Epithelial cell of prostate (primary cell): Measurements from ENCODE around the gene ZKSCAN3.
"Not testable (repeated sequence)": the region's sequence is repeated elsewhere in the genome, so short reads cannot be mapped to it uniquely, and the experiment has no call there.

Source experiments
- DNase-seq: peaks from one replicate; pipeline ENCODE4 v3.0.0-alpha.2; 2011; ENCODE audit warnings: low read depth, low spot score
- H3K27ac ChIP-seq: fragments of 450-650 bp; 2 replicates; pipeline ENCODE4 v1.5.1; 2017; ENCODE audit warnings: mild to moderate bottlenecking

ZKSCAN3 gene

DNA sequence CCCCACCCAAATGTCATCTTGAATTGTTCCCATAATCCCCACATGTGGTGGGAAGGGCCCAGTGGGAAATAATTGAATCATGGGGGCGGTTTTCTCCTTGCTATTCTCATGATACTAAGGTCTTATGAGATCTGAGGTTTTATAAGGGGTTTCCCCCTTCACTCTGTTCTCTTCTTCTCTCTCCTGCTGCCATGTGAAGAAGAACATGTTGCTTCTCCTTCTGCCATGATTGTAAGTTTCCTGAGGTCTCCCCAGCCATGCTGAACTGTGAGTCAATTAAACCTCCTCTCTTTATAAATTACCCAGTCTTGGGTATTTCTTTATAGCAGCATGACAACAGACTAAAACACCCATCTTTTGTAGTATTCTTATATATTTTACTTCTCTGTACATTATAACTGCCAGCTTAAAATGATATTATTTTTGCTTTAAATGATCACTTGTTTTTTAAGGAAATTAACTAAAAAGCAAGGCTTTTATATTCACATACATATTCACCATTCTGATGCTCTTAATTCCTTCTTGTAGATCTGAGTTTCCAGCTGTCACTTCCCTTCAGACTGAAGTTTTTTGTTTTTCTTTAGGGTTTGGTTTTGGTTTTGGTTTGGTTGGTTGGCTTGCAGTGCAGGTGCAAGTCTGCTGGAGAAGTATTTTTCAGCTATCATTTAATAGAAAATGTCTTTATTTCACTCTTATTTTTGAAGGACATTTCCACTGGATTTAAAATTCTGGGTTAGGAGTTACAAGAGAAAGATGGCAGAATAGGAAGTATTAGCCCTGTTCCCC lies 9.2 kb upstream of the ZKSCAN3 start:
- H3K27ac ChIP-seq, result no peak overlapping the region
- no peak for DNase-seq

DNA sequence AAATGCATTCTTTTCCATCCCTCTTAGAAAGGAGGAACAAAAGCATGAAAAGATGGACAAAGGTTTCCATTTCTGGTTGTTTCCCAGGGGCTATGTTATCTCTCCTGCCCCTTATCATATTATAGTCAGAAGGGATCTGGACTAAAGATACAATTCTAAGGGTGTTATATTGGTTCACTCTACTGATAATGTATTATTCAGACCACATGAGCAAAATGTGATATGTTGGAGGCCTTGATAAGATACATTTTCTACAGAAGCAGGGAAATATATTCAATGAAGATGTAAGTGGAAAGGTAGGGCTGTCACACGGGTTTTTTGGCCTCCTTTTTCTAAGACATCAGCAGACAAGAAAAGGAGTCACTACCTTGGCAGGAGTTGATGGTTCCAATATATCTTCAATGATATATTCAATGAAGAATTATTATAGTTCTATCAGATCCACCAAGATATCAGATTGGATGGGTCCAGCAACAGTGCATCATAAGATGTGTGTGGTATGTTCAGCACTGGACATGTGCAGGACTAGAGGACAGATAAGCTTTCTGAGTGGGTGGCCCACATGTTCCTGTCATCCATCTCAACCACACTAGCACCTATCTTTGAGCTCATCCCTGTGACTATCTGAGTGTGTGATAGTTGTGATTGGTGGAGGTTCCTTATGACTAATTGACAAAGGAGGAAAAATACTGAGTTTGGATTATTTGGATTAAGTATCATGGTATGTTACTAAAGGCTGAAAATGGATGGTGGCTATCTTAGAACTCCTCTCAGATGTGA lies 5.7 kb upstream of the ZKSCAN3 start:
- no peak for DNase-seq
- no peak overlapping the region for H3K27ac ChIP-seq

DNA sequence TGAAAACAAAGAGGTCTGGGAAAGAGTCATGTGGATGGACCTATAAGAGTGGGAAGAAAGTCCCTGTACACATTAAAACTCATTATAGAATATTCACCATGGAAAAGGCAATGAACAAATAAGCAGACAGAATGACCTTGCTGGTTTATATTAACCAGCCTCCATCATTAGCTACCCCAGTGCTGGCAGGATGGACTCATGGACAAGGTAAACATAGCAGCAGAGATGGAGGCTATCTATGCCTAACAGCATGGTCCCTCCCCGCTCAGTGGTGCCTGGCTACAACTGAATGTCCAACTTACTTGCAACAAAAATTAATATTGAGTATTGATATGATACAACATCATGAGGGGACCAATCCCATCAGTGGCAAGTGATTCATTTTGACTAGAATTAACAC lies 4.5 kb upstream of the ZKSCAN3 start:
- DNase-seq, result no peak

DNA sequence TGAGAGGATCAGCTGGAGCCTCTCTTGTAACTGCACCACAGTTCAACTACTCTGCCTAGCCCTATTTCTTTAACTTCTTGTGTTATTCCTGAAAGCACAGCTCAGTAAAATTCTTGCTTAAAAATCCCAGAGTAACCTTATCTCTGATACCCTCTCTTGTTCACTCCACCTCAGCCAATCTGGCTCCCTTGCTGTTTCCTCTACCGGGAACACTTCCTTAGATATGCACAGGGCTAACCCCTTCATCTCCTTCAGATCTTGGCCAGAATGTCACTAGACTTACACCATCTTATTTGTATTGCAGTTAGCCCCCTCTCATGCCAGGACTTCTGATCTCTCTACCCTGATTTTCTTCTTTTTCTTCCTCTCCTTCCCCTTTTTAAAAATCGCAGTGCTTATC lies 2.6 kb upstream of the ZKSCAN3 start:
- H3K27ac ChIP-seq, result no peak overlapping the region
- DNase-seq, result no peak

More for the DNA sequence above, 4.5 kb upstream of the ZKSCAN3 start:
- H3K27ac ChIP-seq, result no peak overlapping the region

DNA sequence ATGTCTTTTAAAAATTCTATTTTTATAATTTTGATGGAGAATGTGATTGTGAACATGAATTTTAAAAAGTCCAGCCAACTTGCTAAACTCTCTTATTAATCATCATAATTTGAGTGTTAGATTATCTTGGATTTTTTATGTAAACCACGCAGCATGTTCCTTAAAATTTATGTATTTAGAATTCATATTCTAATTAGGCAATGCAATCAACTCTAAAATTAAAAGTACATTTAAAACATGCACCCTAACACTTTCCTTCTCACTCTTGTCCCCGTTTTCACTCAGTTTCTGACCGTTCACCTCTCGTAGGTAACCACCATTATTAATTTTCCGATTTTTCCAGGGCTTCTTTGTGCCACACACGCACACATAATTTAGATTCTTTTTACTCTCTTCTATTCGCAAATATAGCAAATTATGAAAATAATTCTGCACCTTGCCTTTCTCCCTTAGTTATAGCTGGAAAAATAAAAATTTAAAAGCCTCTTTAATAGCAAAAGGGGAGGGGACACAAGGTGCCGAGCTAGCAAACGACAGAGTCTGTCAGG lies 329 bp upstream of the ZKSCAN3 start:
- DNase-seq, result no peak
- peak overlapping the region; percentile 67 for H3K27ac ChIP-seq

DNA sequence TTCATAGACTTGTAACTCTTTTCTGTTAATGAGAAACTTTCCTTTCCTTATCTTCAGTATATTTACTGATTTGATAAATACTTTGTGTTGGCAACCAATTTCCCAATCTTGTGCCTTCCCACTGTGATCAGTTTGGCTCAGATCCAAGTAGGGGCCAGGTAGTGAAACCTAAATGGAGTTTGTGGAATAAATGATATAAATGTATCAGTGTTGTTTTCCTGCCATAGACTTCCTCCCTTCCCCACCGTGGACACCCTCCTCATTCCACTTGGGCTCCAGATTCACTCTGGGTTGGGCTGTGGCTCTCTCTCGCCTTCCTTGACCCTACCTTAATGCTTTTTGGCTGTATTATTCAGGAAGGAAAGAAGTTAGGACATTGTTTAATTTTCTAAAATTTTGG lies 1.3 kb downstream of the ZKSCAN3 start:
- DNase-seq, result no peak
- no peak overlapping the region for H3K27ac ChIP-seq

DNA sequence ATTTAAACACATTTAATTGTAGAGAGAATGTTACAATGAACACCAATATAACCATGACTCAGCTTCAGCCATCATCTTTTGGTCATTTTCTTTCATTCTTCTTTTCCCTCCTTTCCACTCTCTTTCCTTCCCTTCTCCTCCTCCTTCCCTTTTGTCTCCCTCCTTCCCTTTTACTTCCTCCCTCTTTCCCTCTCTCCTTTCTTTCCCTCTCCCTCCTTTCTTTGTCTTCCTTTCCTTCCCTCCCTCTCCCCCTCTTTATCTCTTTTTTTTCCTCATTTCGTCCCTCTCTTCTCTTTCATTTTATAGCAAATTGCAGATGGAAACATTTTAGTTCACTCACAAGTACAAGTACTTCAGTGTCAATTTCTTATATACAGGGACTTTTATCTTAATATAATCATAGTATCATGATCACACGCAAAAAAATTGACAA lies 1.8 kb downstream of the ZKSCAN3 start:
- DNase-seq, result no peak
- H3K27ac ChIP-seq, result no peak overlapping the region

DNA sequence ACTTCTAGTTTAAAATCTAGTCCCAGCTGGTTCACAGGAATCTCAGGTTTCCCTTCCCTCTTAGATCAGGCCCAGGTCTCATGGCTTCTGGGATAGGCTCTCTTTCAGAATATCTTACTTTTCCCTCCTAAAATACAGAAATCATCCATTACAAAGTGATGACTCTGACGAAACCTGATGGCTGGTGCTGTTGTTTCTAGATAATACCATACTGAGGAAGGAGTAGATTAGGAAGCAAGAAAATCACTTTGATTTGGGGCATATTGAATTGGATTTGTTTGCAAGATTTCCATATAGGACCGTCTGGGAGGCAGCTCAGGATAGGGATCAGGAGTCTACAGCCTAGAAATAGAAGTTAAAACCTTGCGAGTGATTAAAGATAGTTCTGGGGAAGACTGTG lies 3.6 kb downstream of the ZKSCAN3 start:
- H3K27ac ChIP-seq, result peak overlapping the region; percentile 72

DNA sequence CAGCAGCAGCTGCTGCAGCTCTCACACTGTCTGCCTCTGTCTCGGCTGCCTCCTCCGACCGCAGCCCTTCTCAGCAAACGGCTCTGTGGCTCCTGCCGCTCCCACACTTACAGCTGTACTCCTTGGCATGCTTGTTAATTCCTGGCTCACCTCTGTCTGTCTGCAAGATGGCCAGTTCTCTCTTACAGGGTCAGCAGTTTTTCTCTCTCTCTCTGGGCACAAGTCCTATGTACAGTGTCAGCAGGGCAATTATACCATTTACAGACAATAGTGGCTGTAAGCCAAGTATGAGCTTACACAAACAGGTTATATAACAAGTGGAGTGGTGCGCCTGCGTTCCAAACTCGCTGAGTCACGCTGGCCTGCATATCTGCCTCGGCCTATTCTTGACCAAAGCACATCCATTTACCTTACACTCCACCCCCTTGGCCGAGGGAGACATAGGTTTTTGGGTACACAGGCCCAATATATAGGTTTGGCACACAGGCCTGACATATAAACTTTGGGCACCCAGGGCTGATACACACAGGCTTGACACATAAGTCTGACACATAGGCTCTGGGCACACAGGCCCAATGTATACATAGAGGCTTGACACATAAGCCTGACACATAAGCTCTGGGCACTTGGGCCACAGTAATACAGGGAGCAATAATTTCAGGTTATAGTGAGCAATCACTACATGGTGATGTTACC lies 4.4 kb downstream of the ZKSCAN3 start:
- peak overlapping the region; percentile 72 for H3K27ac ChIP-seq
- DNase-seq, result peak; percentile 69

More for the DNA sequence above, 3.6 kb downstream of the ZKSCAN3 start:
- DNase-seq, result no peak

DNA sequence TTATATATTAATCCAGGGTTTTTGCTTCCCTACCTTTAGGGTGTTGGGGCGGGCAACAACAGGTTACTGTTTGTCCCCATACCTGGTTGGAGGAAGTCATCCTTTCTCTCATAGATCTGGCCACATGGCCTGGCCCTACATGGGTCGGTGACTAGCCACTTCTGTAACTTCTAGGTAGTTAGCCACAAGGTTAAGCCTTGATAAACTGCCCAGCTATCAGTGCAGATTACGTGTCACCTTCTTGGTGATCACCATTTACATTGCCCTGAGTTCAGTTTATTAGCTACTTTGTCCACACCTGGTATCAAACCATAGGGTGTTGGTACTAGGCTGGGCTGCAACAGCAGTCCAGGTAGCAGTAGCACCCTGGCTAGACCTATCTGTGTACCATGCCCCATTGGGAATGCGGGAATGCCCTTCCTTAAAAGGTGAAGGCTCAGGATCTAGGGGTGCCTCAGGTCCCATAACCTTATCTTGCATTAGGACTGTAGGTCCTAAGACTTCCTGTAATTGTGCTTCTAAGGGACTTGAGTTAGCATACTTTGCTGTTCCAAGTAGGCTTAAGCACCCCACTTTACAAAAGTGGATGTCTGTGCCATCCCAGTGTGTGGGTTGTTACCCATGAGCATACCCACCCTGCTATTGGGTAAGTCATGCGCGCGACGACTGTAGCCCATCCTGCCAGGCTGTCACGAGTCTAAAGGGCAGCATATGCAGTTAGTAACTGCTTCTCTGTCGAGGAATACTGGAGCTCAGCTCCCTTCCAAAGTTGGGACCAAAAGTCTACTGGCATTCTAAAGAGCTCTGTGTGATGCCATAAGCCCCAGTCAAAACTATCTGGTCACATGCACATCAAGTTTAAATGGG lies 5.2 kb downstream of the ZKSCAN3 start:
- DNase-seq, result no peak
- H3K27ac ChIP-seq, result peak overlapping the region; percentile 72

DNA sequence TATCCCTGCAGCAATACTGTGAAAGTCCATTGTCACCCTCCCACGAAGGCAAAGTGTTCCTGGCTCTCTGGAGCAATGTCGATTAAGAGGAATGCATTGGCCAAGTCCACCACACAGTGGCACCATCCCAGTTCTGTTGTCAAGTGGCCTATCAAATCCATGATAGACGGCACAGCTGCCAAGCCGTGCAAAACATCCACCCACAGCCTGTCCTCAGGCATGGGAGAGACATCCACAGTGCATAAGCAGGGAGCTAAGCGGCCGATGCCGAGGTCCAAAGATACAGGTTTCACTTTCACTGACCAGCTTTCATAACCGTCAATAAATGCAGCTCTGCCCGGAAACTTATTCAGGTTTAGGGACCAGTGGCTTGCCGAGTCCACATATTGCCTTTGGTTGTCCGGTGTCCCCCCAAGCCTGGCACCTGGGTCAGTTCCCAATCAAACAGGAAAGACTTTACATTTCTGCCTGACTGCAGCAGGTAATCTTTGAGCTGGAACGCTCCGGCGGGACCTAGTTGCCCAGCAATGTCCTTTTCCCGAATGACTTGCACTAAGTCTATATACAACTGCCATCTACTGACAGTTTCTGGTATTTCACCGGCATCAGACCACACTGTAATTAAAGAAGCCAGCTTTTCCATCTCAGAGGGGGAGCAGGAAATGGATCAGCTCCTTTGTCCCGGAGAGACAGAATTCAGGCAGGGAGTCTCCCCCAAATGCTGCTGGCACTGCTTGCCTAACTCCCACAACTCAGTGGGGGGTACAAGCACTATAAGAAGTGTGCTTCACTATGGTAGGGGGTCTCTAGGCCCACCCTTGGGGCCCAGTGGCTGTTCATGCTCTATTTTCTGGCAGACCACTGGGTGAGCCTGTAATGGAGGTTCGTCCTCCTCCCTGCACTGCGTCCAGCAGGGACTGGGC lies 6.3 kb downstream of the ZKSCAN3 start:
- H3K27ac ChIP-seq, result peak overlapping the region; percentile 72
- peak; percentile 41 for DNase-seq

DNA sequence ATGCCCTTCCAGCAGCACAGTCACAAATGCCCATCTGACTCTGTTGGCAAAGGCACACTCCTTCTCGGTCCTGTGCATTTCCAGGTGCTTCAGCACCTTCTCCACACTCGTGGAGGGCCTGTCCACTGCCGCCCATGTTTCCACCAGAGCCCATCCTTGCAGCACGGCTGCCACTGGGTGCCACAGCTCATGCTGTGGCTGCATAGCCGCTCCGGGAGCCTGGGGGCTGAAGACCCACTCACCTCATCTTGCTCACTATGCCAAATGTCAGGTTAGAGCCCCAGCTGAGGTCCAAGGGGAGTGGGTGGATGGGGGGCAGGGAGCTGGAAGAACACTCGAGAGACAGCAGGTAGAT lies 6.9 kb downstream of the ZKSCAN3 start:
- no peak for DNase-seq
- H3K27ac ChIP-seq, result peak overlapping the region; percentile 72

DNA sequence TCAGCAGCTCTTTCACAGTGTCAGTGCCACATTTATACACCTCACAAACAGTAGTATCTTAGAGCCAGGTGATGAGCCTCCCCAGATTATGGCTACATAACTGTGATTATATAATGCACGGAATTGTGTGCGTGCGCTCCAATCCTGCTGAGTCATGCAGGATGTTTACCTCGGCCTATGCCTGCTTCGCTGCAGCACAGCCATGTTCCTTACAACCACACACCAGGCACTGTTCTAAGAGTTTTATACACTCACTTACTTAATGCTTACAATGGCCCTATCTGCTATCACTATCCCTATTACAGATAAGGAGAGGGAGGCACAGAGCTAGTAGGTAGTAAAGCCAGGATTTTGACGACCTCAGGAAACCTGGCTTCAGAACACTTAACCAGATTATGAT lies 7.3 kb downstream of the ZKSCAN3 start:
- no peak overlapping the region for H3K27ac ChIP-seq
- no peak for DNase-seq

DNA sequence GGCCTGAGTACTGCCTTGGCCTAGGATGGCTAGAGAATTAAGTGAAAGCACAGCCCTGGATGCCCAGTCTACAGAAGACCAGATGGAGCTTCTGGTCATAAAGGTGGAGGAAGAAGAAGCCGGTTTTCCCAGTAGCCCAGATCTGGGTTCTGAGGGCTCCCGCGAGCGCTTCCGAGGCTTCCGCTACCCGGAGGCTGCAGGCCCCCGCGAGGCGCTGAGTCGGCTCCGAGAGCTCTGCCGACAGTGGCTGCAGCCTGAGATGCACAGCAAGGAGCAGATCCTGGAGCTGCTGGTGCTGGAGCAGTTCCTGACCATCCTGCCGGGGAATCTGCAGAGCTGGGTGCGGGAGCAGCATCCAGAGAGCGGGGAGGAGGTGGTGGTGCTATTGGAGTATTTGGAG lies 9.8 kb downstream of the ZKSCAN3 start:
- DNase-seq, H3K27ac ChIP-seq: not testable (repeated sequence)

DNA sequence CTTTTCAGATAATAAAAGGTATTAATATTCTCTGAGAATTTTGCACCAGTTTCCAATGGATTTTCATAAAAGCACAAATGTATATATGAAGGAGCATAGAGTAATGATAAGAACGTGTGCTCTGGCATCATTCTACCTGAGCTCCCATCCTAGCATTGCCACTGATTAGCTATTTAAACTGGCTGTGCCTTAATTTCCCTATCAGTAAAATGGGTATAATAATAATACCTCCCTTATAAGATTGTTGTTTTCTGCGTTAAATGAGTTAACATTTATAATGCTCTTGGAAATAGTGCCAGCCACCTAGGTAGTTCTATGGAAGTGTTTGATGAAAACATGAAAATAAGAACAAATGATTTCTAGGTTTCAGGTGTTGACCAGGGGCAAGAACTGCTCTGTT lies 11.2 kb downstream of the ZKSCAN3 start:
- no peak for DNase-seq
- no peak overlapping the region for H3K27ac ChIP-seq

DNA sequence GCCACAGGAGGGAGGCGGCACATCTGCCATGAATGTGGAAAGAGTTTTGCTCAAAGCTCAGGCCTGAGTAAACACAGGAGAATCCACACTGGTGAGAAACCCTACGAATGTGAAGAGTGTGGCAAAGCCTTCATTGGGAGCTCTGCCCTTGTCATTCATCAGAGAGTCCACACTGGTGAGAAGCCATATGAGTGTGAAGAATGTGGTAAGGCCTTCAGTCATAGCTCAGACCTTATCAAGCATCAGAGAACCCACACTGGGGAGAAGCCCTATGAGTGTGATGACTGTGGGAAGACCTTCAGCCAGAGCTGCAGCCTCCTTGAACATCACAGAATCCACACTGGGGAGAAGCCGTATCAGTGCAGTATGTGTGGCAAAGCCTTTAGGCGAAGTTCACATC lies 15.8 kb downstream of the ZKSCAN3 start:
- DNase-seq, H3K27ac ChIP-seq: not testable (repeated sequence)

DNA sequence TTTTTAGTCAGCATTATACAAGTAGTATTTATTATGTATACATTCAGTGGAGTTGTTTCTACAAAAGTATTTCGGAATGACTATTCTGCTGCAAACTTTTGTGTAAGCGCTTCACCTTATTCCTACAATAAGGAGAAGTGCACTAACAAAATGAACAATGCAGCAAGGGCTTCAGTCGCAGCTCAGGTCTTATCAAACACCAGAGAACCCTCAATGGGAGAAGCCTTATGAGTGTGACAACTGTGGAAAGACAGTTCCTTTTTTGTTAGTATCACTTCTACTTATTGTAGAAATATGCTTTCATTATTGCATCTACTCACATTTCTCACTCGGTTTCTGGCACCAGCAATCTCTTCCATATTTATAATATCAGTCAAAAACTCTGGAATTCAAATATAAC lies 18.8 kb downstream of the ZKSCAN3 start:
- DNase-seq, result no peak
- H3K27ac ChIP-seq, result no peak overlapping the region

DNA sequence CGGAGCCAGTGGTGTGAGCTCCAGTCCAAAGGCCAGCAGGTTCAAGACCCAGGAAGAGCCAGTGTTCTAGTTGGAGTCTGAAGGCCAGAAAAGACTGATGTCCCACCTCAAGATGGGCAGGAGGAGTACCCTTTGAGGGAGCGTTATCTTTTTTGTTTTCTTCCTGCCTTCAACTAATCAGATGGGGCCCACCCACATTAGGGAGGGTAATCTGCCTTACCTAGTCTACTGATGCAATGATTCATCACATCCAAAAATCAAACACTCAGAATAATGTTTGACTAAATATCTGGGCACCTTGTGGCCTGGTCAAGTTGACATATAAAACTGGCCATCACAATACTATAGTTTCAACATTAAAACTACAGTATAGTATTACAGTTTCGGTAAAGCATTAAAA lies 19.7 kb downstream of the ZKSCAN3 start:
- H3K27ac ChIP-seq, result no peak overlapping the region
- DNase-seq, result no peak

DNA sequence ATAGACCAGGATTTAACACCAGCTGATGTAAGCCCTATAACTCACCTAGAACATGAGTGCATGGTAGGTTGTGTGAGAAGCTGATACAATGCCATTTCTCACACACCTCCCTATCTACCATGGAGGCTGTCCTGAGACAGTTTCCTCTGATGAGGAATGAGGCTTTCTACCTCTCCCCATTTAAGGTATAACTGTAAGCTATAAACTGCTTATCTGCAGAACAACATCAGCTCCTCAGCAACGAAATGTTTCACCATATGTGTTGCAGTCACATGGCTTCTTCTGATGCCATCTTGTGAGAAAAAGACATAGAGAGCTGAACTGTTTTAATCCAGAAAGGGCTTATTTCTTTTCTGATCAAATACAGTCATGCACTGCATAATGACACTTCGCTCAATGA lies 20.7 kb downstream of the ZKSCAN3 start:
- DNase-seq, result no peak
- H3K27ac ChIP-seq, result no peak overlapping the region
